Measurements from ENCODE around the gene DENND2A.

- TF ChIP-seq TAF1 (conservative IDR thresholded peaks at IDR 0.05) (no peak), SP1 (IDR thresholded peaks at IDR 0.05) (no peak), CTCF (IDR thresholded peaks at IDR 0.05; ENCODE audit: low read depth, low read length, missing input control) (no peak), REST (IDR thresholded peaks at IDR 0.05) (no peak), RAD21 (IDR thresholded peaks at IDR 0.05) (no peak), MAX (IDR thresholded peaks at IDR 0.05) (no peak), YY1 (IDR thresholded peaks at IDR 0.05) (no peak), GABPA (IDR thresholded peaks at IDR 0.05 in 1 of 2, conservative IDR thresholded peaks at IDR 0.05 in 1 of 2) (no peak), EGR1 (IDR thresholded peaks at IDR 0.05; ENCODE audit: low read depth in 2 of 2) (no peak), FOXA1 (IDR thresholded peaks at IDR 0.05) (no peak)
These were observed 35.3 kb downstream of the DENND2A start for GRCh38 chr7:140605337-140605736.

Measured in liver (tissue), 3 donors.